Measurements from ENCODE around the gene ZNF25. TPM values are rescaled to one million over a fixed set of nuclear protein-coding genes. Genes with fewer than 3 reads are reported as not detected.

The ZNF25 gene
- polyA plus RNA-seq, 2 of the 4 experiments (the other 2 are of a cell fraction): 2.7 to 7.3 TPM

DNA sequence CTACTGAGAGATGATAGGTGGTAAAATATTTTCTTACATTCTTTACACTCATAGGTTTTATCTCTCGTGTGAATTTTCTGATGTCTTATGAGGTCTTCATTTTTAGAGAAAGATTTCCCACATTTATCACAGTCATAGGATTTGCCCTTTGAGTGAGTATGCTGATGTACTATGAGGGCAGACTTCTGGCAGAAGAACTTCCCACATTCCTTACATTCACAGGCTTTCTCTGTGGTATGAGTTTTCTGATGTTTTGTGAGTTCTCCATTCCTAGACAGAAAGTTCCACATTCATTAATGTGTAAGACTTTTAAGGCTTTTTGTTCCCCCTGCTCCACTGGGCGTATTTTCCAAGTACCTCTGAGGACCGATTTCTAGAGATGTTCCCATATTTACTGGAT is 23.5 kb downstream of the ZNF25 start:
- ATAC-seq: no peak
- Histone ChIP-seq H3K4me2 (no peak overlapping the region), H3K4me1 (no peaks in the 10 kb centered on the region), H3K4me3 (no peak overlapping the region), H3K27ac (no peak overlapping the region), H3K9me3 (peaks cover 38% of the 10 kb centered on the region)
- TF ChIP-seq, protein P1, sequence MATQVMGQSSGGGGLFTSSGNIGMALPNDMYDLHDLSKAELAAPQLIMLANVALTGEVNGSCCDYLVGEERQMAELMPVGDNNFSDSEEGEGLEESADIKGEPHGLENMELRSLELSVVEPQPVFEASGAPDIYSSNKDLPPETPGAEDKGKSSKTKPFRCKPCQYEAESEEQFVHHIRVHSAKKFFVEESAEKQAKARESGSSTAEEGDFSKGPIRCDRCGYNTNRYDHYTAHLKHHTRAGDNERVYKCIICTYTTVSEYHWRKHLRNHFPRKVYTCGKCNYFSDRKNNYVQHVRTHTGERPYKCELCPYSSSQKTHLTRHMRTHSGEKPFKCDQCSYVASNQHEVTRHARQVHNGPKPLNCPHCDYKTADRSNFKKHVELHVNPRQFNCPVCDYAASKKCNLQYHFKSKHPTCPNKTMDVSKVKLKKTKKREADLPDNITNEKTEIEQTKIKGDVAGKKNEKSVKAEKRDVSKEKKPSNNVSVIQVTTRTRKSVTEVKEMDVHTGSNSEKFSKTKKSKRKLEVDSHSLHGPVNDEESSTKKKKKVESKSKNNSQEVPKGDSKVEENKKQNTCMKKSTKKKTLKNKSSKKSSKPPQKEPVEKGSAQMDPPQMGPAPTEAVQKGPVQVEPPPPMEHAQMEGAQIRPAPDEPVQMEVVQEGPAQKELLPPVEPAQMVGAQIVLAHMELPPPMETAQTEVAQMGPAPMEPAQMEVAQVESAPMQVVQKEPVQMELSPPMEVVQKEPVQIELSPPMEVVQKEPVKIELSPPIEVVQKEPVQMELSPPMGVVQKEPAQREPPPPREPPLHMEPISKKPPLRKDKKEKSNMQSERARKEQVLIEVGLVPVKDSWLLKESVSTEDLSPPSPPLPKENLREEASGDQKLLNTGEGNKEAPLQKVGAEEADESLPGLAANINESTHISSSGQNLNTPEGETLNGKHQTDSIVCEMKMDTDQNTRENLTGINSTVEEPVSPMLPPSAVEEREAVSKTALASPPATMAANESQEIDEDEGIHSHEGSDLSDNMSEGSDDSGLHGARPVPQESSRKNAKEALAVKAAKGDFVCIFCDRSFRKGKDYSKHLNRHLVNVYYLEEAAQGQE (IDR thresholded peaks at IDR 0.05): no peak
- TF ChIP-seq TFCP2L1 (CRISPR knock-in tag; IDR thresholded peaks at IDR 0.05): no peak
- no peak for TF ChIP-seq ZNF302 (CRISPR knock-in tag; IDR thresholded peaks at IDR 0.05)
- TF ChIP-seq MAX (IDR thresholded peaks at IDR 0.05): no peak
- TF ChIP-seq SREBF2 (IDR thresholded peaks at IDR 0.05): no peak
- no peak for TF ChIP-seq HOXB5 (CRISPR knock-in tag; IDR thresholded peaks at IDR 0.05)
- TF ChIP-seq NR3C1 (IDR thresholded peaks at IDR 0.05): no peak
- TF ChIP-seq CEBPB (IDR thresholded peaks at IDR 0.05): no peak
- no peak for TF ChIP-seq HDAC2 (IDR thresholded peaks at IDR 0.05)
- no peak for TF ChIP-seq CHD4 (IDR thresholded peaks at IDR 0.05; ENCODE audit: borderline replicate concordance)
- no peak for TF ChIP-seq POLR2AphosphoS2 (conservative IDR thresholded peaks at IDR 0.05; ENCODE audit: low read length)
- no peak for TF ChIP-seq NPAS2 (CRISPR knock-in tag; IDR thresholded peaks at IDR 0.05; ENCODE audit: borderline replicate concordance)
- TF ChIP-seq PHF8 (IDR thresholded peaks at IDR 0.05; ENCODE audit: borderline replicate concordance, low read depth): no peak
- TF ChIP-seq, protein P2, sequence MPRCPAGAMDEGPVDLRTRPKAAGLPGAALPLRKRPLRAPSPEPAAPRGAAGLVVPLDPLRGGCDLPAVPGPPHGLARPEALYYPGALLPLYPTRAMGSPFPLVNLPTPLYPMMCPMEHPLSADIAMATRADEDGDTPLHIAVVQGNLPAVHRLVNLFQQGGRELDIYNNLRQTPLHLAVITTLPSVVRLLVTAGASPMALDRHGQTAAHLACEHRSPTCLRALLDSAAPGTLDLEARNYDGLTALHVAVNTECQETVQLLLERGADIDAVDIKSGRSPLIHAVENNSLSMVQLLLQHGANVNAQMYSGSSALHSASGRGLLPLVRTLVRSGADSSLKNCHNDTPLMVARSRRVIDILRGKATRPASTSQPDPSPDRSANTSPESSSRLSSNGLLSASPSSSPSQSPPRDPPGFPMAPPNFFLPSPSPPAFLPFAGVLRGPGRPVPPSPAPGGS (IDR thresholded peaks at IDR 0.05): no peak
- TF ChIP-seq CBX8 (IDR thresholded peaks at IDR 0.05): no peak
- ChIA-PET CTCF (no interaction called here), POLR2A (no interaction called here)
- DNase-seq (ENCODE audit: low read depth in 1 of 2, low spot score in 1 of 2): no peak
- FAIRE-seq: no peak
- WGBS (ENCODE audit: missing lambda C conversion rate): 86% methylated on average over 3 of the region's 3 CpGs

GRCh38 chr10:37952043-37952755 is 24.2 kb downstream of the ZNF25 start:
- FAIRE-seq: no peak

More at GRCh38 chr10:37952043-37952755, 24.2 kb downstream of the ZNF25 start:
- DNase-seq (ENCODE audit: low read depth in 1 of 2, low spot score in 1 of 2) (no peak), ATAC-seq (no peak)
- H3K4me2 ChIP-seq: no peak overlapping the region
- H3K4me1 ChIP-seq: no peaks in the 10 kb centered on the region
- no peak for TF ChIP-seq HOXA7 (CRISPR knock-in tag; IDR thresholded peaks at IDR 0.05)
- no peak for TF ChIP-seq EHMT2 (IDR thresholded peaks at IDR 0.05; ENCODE audit: low read depth)
- TF ChIP-seq ZNF302 (CRISPR knock-in tag; IDR thresholded peaks at IDR 0.05): no peak
- no peak for TF ChIP-seq MAX (IDR thresholded peaks at IDR 0.05)
- no peak for TF ChIP-seq FOSL2 (IDR thresholded peaks at IDR 0.05)
- TF ChIP-seq FOSL2 (CRISPR knock-in tag; IDR thresholded peaks at IDR 0.05): no peak
- TF ChIP-seq ESRRA (IDR thresholded peaks at IDR 0.05; ENCODE audit: borderline replicate concordance, low read length): no peak
- TF ChIP-seq MAFK (IDR thresholded peaks at IDR 0.05; ENCODE audit: partially characterized antibody): no peak
- no peak for TF ChIP-seq NFE2L2 (conservative IDR thresholded peaks at IDR 0.05; ENCODE audit: low read length)
- no peak for TF ChIP-seq PHF8 (IDR thresholded peaks at IDR 0.05; ENCODE audit: borderline replicate concordance, low read depth)
- TF ChIP-seq MAZ (IDR thresholded peaks at IDR 0.05; ENCODE audit: borderline replicate concordance, low read depth, low read length): no peak
- POLR2A ChIA-PET: no interaction called here
- H3K9me3 ChIP-seq: peaks cover 38% of the 10 kb centered on the region
- CTCF ChIA-PET: no interaction called here
- WGBS (ENCODE audit: missing lambda C conversion rate): 60% methylated on average over 2 of the region's 2 CpGs
- no peak overlapping the region for H3K27ac ChIP-seq
- H3K4me3 ChIP-seq: no peak overlapping the region

Measured in A549 (cell line).